Transverse colon (tissue), 4 donors: Measurements from ENCODE around the gene PGPEP1. TPM values are rescaled to one million over a fixed set of nuclear protein-coding genes. Genes with fewer than 3 reads are reported as not detected.

Experiments
- DNase-seq: peaks from one replicate; pipeline ENCODE4 v3.0.0-alpha.2; 2019
- H3K27ac ChIP-seq, 4 donors: fragments of 200-600 bp; sonication (generic); 2 replicates each; pipeline ENCODE4 v1.5.1; 2016 to 2018; ENCODE audit warnings: inconsistent platforms in 4 of 4
- H3K27me3 ChIP-seq: fragments of 200-600 bp; sonication (generic); 2 replicates; pipeline ENCODE4 v1.5.1; 2017; ENCODE audit warnings: inconsistent platforms
- H3K36me3 ChIP-seq, 4 donors: fragments of 200-600 bp; sonication (generic); 2 replicates each; pipeline ENCODE4 v1.5.1; 2017 to 2019; ENCODE audit warnings: inconsistent platforms in 4 of 4
- H3K4me1 ChIP-seq, 4 donors: fragments of 200-600 bp; sonication (generic); 2 replicates each; pipeline ENCODE4 v1.5.1; 2017 to 2020; ENCODE audit warnings: inconsistent platforms in 4 of 4
- H3K4me3 ChIP-seq, 4 donors: fragments of 200-600 bp; sonication (generic); 1 replicate in 1 of 4; 2 replicates in 3 of 4; pipeline versions ENCODE4 v1.5.1 to v1.6.1; 2017 to 2019; ENCODE audit warnings: inconsistent platforms in 4 of 4
- H3K9me3 ChIP-seq, 2 donors: fragments of 200-600 bp; sonication (generic); 2 replicates each; pipeline ENCODE4 v1.5.1; 2017 to 2019; ENCODE audit warnings: inconsistent platforms in 2 of 2
- CTCF ChIP-seq, 5 experiments: fragments of 200-600 bp in 3 of 5; fragments of 450-650 bp in 2 of 5; sonication (generic) in 3 of 5; IDR thresholded peaks; 1 replicate in 2 of 5; 2 replicates in 3 of 5; pipeline ENCODE4 v1.5.1; 2016 to 2017; ENCODE audit warnings: antibody characterized with exemption in 5 of 5, inconsistent platforms in 3 of 5, mild to moderate bottlenecking in 2 of 5, moderate library complexity in 1 of 5
- EP300 ChIP-seq: sonication (generic); formaldehyde crosslinking; IDR thresholded peaks from one replicate; pipeline ENCODE4 v1.6.1; 2017; ENCODE audit warnings: antibody characterized with exemption, low read depth
- POLR2A ChIP-seq: fragments of 450-650 bp; IDR thresholded peaks from one replicate; pipeline ENCODE4 v1.6.1; 2016; ENCODE audit warnings: antibody characterized with exemption, mild to moderate bottlenecking, moderate library complexity
- POLR2AphosphoS5 ChIP-seq, 3 donors: sonication (generic); formaldehyde crosslinking; IDR thresholded peaks; one replicate each; pipeline ENCODE4 v1.6.1; 2016; ENCODE audit warnings: antibody characterized with exemption in 3 of 3
- WGBS, 2 donors: methylation state at CpG; one replicate each; pipeline ENCODE4 v1.1.5; 2018; ENCODE audit warnings: low coverage in 1 of 2; 5-methylcytosine and 5-hydroxymethylcytosine counted together
- in situ Hi-C, 4 donors: fragments of 200-750 bp; cut with MboI; loops; one replicate each; pipeline versions ENCODE4 v1.15.0 to v1.15.1; 2017; ENCODE audit warnings: low sequenced_read_pairs in 3 of 4, low pct_ligation_motif_present in 1 of 4, low pct_unique_long_range_greater_than_20kb in 1 of 4
- intact Hi-C: fragments of 100-400 bp; cut with DNase I; formaldehyde crosslinking; loops from one replicate; pipeline ENCODE4 v1.15.1; 2023; ENCODE audit warnings: low total_unique reads
- total RNA-seq, 4 donors: library from RNA; depleted of rRNA; stranded (reverse); fragments of >200 nt; gene quantifications; one replicate each; pipeline ENCODE4 v1.1.0, GENCODE V29; 2016

The PGPEP1 gene
- total RNA-seq, 4 donors from 2014 or later, result 59.7 to 110 (median 73.0) TPM

GRCh38 chr19:18319591-18320135 lies 20.7 kb upstream of the PGPEP1 start:
- Histone ChIP-seq H3K4me3 (peak overlapping the region in 1 of 4 donors; percentile 7), H3K27me3 (no peaks in the 10 kb centered on the region), H3K9me3 (no peaks in the 10 kb centered on the region), H3K4me1 (peaks cover 43 to 68% (median 60%) of the 10 kb centered on the region in 4 donors), H3K36me3 (no peaks in the 10 kb centered on the region), H3K27ac (peak overlapping the region; percentile 95 to 98 (median 97))
- intact Hi-C loops, result no loop called here
- 40 to 44% methylated on average over 1 to 7 of the region's 7 CpGs for WGBS, 2 donors
- peak; percentile 89 for DNase-seq
- in situ Hi-C loops, result loop anchor here (5.0 to 10.0 kb wide), 2 partner anchors 42 to 45 kb away; partner anchors contain the start of gene IQCN (in 2 of the 4)
- TF ChIP-seq CTCF (IDR thresholded peaks at IDR 0.05) (no peak), EP300 (peak; percentile 91), POLR2AphosphoS5 (IDR thresholded peaks at IDR 0.05) (peak; percentile 32 to 92 (median 67)), POLR2A (peak; percentile 67)

- no peaks in the 10 kb centered on the region for H3K9me3 ChIP-seq
- no peaks in the 10 kb centered on the region for H3K27me3 ChIP-seq
- no peaks in the 10 kb centered on the region for H3K36me3 ChIP-seq
- intact Hi-C loops (no loop called here), in situ Hi-C loops (loop anchor here (5.0 to 10.0 kb wide), 2 partner anchors 44 to 46 kb away; partner anchors contain the start of gene IQCN (in 2 of the 4))
- peak overlapping the region; percentile 95 to 98 (median 97) for H3K27ac ChIP-seq
- no peak overlapping the region for H3K4me3 ChIP-seq
- DNase-seq, result peak; percentile 87
- 45 to 64% methylated on average over 6 to 14 of the region's 14 CpGs for whole genome bisulfite sequencing, 2 donors
- TF ChIP-seq POLR2A, result peak; percentile 92
- no peak for TF ChIP-seq CTCF (IDR thresholded peaks at IDR 0.05)
- TF ChIP-seq POLR2AphosphoS5 (IDR thresholded peaks at IDR 0.05), result peak; percentile 59 to 93 (median 92)
- peaks cover 43 to 66% (median 58%) of the 10 kb centered on the region in 4 donors for H3K4me1 ChIP-seq
Measured at GRCh38 chr19:18320865-18321733, 19.3 kb upstream of the PGPEP1 start.

- H3K4me1 ChIP-seq, result peaks cover 43 to 66% (median 56%) of the 10 kb centered on the region in 4 donors
- H3K9me3 ChIP-seq, result no peaks in the 10 kb centered on the region
- no peak for DNase-seq
- intact Hi-C loops, result no loop called here
- 45% methylated on average over 9 of the region's 9 CpGs; no CpG with 5 or more reads in 1 of the 2 donors for WGBS, 2 donors
- peak overlapping the region; percentile 95 to 98 (median 97) for H3K27ac ChIP-seq
- no peaks in the 10 kb centered on the region for H3K36me3 ChIP-seq
- H3K27me3 ChIP-seq, result no peaks in the 10 kb centered on the region
- TF ChIP-seq POLR2AphosphoS5 (IDR thresholded peaks at IDR 0.05) (no peak), CTCF (IDR thresholded peaks at IDR 0.05) (no peak), POLR2A (no peak), EP300 (no peak)
- in situ Hi-C loops, result loop anchor here (5.0 to 10.0 kb wide), 2 partner anchors 44 to 47 kb away; partner anchors contain the start of gene IQCN (in 2 of the 4)
- H3K4me3 ChIP-seq, result peak overlapping the region in 2 of 4 donors; percentile 66 to 78
Measured at GRCh38 chr19:18321734-18322102, 18.7 kb upstream of the PGPEP1 start.

GRCh38 chr19:18322318-18322758 lies 18.1 kb upstream of the PGPEP1 start:
- Histone ChIP-seq H3K4me3 (peak overlapping the region; percentile 55 to 78 (median 68)), H3K36me3 (no peaks in the 10 kb centered on the region), H3K27ac (peak overlapping the region; percentile 95 to 98 (median 97)), H3K27me3 (no peaks in the 10 kb centered on the region), H3K4me1 (peaks cover 43 to 65% (median 56%) of the 10 kb centered on the region in 4 donors), H3K9me3 (no peaks in the 10 kb centered on the region)
- TF ChIP-seq POLR2AphosphoS5 (IDR thresholded peaks at IDR 0.05) (peak in 2 of 3 donors; percentile 45 to 66), EP300 (no peak), POLR2A (no peak), CTCF (IDR thresholded peaks at IDR 0.05) (peak in 2 of 5 experiments; percentile 13 to 17)
- in situ Hi-C loops, result loop anchor here (5.0 to 10.0 kb wide), 2 partner anchors 45 to 48 kb away; partner anchors contain the start of gene IQCN (in 2 of the 4)
- 0% methylated on average over 3 to 7 of the region's 7 CpGs for WGBS, 2 donors
- intact Hi-C loops, result no loop called here
- peak; percentile 84 for DNase-seq
